Kidney glomerular epithelial cell (primary cell): ENCODE results near the gene VEPH1.

Experiments used
- DNase-seq: peaks from one replicate; lab custom pipeline; 2025; lab: John Stamatoyannopoulos, UW

The VEPH1 gene

DNA sequence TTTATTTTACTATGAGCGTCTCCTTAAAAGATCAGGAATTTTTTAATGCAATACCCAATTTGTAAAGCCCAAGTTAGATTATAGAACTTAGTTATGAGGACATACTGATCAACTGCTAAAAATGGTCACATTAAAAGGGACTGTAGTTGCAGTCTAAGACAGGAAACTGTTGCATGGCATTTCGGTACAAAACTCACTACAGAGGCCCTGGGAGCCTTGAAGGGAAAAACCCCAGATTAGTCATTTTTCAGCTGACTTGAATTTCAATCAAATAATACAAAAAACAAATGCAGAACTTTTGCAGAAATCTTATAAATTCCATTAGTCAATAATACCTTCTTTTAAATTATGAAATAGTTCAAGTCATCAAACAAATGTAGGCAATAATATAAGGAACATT, 73.5 kb downstream of the VEPH1 start:
- no peak for DNase-seq

- DNase-seq = no peak
Observed at GRCh38 chr3:157428853-157429252, 74.4 kb downstream of the VEPH1 start.

GRCh38 chr3:157427901-157428300, 75.3 kb downstream of the VEPH1 start:
- no peak for DNase-seq

GRCh38 chr3:157423337-157423736, 79.9 kb downstream of the VEPH1 start:
- no peak for DNase-seq

GRCh38 chr3:157420606-157421130, 82.5 kb downstream of the VEPH1 start:
- DNase-seq = no peak

DNA sequence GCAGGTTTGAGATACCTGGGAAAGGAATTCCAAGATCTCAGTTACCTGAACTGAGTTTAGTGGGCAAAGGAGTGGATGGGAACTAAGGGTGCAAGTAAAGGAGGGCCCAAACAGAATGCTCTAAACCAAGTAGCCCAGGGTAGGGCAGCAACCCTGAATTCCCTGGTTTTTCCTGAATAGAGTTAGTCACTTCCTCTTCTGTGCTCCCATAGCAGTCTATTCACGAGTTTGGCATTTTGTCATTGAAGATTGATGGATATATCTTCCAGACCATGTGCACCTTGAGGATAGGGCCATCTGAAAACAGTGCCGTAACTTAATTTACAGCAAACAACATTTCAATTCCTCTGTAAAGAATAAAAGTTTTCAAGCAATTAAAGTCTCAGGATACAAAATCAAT, 85.1 kb downstream of the VEPH1 start:
- DNase-seq = no peak

- no peak for DNase-seq
Observed at GRCh38 chr3:157417247-157417646, 86.0 kb downstream of the VEPH1 start.

- no peak for DNase-seq
Observed at GRCh38 chr3:157416347-157417087, 86.7 kb downstream of the VEPH1 start.

DNA sequence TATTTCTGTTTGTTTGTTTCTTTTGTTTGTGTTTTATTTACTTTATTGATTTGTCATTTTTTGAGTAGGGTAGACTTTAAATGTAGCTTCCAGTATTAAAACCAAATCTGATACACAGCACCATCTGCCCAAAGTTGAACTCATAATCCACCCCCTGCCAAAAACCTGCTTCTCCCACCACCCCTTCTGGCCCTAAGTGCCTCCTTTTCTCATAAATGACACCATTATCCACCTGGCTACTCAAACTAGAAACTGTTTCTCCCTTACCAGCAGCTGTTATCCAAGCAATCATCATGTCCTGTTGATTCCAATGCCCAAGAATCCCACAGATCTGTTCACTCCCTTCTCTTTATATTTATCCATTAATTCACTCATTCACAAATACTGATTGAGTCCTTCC, 88.4 kb downstream of the VEPH1 start:
- no peak for DNase-seq

DNA sequence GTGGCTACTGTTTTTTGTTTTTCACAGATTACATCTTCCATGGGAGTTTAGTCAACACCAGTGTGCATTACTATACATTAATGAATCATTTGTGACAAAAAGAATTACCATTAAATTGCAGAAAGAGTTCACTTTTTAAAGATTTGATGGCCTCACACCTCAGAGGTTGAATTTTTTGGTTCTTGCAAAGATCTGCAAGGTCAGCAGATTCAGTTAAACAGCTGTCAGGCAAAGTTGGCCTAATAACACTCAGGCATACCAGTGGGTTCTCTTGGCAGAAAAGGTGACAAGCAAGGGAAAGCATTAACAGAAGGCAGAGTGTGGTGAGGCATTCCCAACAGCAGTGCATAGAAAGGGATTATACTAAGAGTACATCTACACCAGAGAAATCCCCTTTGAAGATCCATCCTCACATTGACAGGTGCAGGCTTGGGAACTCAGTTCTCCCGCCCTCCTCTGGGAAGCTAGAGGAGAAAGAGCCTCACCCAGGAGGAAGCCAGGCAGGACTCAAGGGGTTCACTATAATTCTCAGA, 90.8 kb downstream of the VEPH1 start:
- no peak for DNase-seq

DNA sequence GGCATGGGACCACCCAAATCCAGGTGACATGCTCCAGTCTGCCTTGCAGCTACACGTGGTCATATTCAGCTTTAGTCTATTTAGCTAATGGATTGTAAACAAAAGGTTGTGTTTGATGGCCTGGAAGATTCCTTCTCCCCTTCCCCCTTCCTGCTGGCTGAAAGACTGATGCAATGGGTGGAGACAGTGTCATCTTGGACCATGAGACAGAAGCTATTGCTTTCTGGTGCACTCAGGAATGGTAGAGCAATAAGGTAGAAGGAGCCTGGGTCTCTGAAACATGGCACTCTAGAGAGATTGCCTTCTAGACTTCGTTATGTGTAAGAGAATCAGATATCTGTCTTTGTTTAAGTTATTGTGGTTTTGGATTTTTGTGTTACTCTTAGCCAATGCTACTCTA, 92.3 kb downstream of the VEPH1 start:
- no peak for DNase-seq

DNA sequence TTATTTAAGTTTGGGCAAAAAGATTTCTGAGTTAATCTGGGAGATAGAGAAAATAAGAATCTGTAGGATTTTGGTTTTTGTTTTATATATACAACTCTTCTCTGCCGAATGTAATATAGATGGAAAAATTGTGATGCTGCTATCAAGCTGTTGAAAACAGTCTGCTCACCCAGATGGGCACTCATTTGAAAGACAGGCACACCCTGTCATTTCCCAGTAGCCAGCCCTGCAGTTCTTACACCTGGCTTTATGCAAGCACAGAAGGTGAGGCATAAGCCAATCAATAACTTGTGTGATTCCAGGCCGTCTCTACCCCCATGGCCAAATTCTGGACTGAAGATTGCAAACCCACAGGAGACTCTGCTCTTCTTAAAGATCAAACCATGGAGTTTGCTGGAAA, 93.7 kb downstream of the VEPH1 start:
- DNase-seq = no peak

GRCh38 chr3:157408499-157409149, 94.6 kb downstream of the VEPH1 start:
- no peak for DNase-seq

GRCh38 chr3:157407769-157408168, 95.4 kb downstream of the VEPH1 start:
- DNase-seq = no peak

DNA sequence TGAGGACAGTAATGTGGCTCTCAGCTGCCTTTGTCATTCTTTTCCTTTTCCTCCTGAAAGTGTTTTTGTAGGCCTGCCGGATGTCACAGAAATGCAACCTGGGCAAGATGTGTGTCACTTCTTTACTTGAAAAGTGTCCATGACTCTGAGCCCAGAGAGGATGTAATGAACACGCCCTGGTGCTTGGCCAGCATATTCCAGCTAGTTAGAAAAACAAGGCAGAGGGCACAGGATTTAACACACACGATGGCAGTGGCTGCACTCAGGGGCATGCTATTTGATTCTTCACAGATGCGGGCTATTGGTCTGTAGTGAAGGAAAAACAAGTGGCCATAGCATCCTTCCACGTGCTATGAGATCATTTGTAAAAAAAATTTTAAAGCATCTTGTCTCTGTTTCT, 96.8 kb downstream of the VEPH1 start:
- DNase-seq = no peak

GRCh38 chr3:157405457-157405856, 97.8 kb downstream of the VEPH1 start:
- DNase-seq = no peak

- DNase-seq = no peak
Observed at GRCh38 chr3:157404381-157404780, 98.8 kb downstream of the VEPH1 start.

GRCh38 chr3:157398598-157398997, 104.6 kb downstream of the VEPH1 start:
- DNase-seq = no peak

- no peak for DNase-seq
Observed at GRCh38 chr3:157394411-157394810, 108.8 kb downstream of the VEPH1 start.

DNA sequence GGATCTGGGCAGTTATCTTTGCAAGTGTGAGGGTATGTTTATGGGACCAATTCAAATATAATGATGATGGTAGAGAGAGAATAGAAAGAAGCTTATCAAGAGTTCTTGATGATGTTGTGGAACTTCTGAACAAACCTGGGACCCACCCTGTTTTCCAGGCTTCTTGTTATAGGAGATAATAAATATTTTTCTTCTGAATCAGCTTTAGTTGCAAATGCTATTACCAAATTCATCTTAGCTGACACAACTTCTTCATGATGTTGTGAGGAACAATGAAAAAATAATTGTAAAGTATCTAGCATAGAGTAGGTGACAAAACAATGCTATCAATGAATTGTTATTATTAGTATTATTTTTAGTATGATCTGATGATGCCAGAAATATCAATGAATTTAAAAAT, 110.1 kb downstream of the VEPH1 start:
- DNase-seq = no peak

DNA sequence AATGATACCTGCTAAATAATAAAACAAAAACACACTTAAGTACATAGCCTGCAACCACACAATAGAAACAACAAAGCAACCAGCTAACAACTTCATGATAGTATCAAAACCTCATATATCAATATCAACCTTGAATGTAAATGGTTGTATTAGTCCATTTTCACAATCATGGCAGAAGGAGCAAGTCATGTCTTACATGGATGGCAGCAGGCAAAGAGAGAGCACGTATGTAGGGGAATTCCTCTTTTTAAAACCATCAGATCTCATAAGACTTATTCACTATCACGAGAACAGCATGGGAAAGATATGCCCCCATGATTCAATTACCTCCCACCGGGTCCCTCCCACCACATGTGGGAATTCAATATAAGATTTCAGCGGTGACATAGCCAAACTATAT, 111.1 kb downstream of the VEPH1 start:
- no peak for DNase-seq

GRCh38 chr3:157390713-157391515, 112.3 kb downstream of the VEPH1 start:
- no peak for DNase-seq

DNA sequence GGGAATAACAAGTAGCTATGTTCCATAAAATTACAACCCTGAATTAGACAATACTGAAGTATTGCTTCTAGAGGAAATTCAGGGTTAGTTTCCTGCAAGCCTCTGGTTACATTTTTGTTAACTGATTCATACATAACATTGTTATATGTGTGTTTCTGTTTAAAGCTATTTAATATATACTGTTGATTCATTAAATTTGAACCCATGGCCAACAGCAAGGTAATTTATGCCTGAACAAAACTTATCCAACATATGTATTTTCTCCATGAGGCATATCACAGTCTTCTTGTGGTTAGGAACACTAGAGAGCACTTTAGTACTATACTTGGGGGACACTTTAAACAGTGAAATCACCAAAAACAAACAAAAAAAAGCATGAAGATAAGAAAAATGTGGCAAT, 114.2 kb downstream of the VEPH1 start:
- no peak for DNase-seq
